Mesendoderm (in vitro differentiated cells): Measurements from ENCODE around the gene ZNF175. TPM values are rescaled to one million over a fixed set of nuclear protein-coding genes. Genes with fewer than 3 reads are reported as not detected.

Experiments used
- DNase-seq: peaks from one replicate; pipeline ENCODE4 v3.0.0; 2013
- H2AK5ac ChIP-seq: 2 replicates; pipeline ENCODE4 v1.6.1; 2013; ENCODE audit warnings: low read length, inconsistent platforms
- H2BK120ac ChIP-seq: 2 replicates; pipeline ENCODE4 v1.6.1; 2013; ENCODE audit warnings: low read depth, mild to moderate bottlenecking, low read length, moderate library complexity, mixed read lengths
- H2BK15ac ChIP-seq: replicated peaks from 2 replicates; pipeline ENCODE4 v1.6.1; 2013; ENCODE audit warnings: low read depth, mild to moderate bottlenecking, moderate library complexity
- H2BK5ac ChIP-seq: 2 replicates; pipeline ENCODE4 v1.6.1; 2013; ENCODE audit warnings: low read length, inconsistent platforms
- H3K18ac ChIP-seq: 2 replicates; pipeline ENCODE4 v1.6.1; 2013; ENCODE audit warnings: mild to moderate bottlenecking, low read length, mixed read lengths
- H3K23ac ChIP-seq: one replicate; pipeline ENCODE4 v1.6.1; 2013; ENCODE audit warnings: low read length
- H3K27ac ChIP-seq: 2 replicates; pipeline ENCODE4 v1.5.1; 2013; ENCODE audit warnings: low read depth, mild to moderate bottlenecking, inconsistent platforms, low read length, moderate library complexity
- H3K27me3 ChIP-seq: 2 replicates; pipeline ENCODE4 v1.6.1; 2013; ENCODE audit warnings: low read length, control low read depth, mild to moderate bottlenecking, inconsistent platforms; ENCODE audit not compliant: insufficient read depth, poor library complexity
- H3K36me3 ChIP-seq: 2 replicates; pipeline ENCODE4 v1.6.1; 2013; ENCODE audit warnings: low read length, inconsistent platforms; ENCODE audit not compliant: control insufficient read depth, insufficient read depth
- H3K4ac ChIP-seq: one replicate; pipeline ENCODE4 v1.6.1; 2013; ENCODE audit warnings: low read depth, mild to moderate bottlenecking, low read length, moderate library complexity
- H3K4me1 ChIP-seq: 2 replicates; pipeline ENCODE4 v1.6.1; 2013; ENCODE audit warnings: low read depth, low read length, inconsistent platforms; ENCODE audit not compliant: control insufficient read depth
- H3K4me2 ChIP-seq: 2 replicates; pipeline ENCODE4 v1.6.1; 2013; ENCODE audit warnings: low read length
- H3K4me3 ChIP-seq: 2 replicates; pipeline ENCODE4 v1.5.1; 2013; ENCODE audit warnings: mild to moderate bottlenecking, low read length
- H3K56ac ChIP-seq: one replicate; pipeline ENCODE4 v1.6.1; 2013; ENCODE audit warnings: low read length
- H3K79me1 ChIP-seq: 2 replicates; pipeline ENCODE4 v1.6.1; 2013; ENCODE audit warnings: low read length, inconsistent platforms
- H3K79me2 ChIP-seq: 2 replicates; pipeline ENCODE4 v1.6.1; 2013; ENCODE audit warnings: mild to moderate bottlenecking, low read length; ENCODE audit not compliant: control insufficient read depth, insufficient read depth
- H3K9ac ChIP-seq: 2 replicates; pipeline ENCODE4 v1.6.1; 2013; ENCODE audit warnings: low read length, inconsistent platforms
- H4K5ac ChIP-seq: one replicate; pipeline ENCODE4 v1.6.1; 2013; ENCODE audit warnings: low read length
- H4K8ac ChIP-seq: one replicate; pipeline ENCODE4 v1.6.1; 2013; ENCODE audit warnings: low read depth, mild to moderate bottlenecking, control low read depth, low read length, moderate library complexity
- WGBS: extraction: QIAGEN DNeasy Blood & Tissue Kit; methylation state at CpG from one replicate; pipeline ENCODE4 v1.1.7; 2013; ENCODE audit warnings: low lambda C conversion rate, missing lambda C conversion rate; ENCODE audit not compliant: insufficient coverage; ENCODE audit errors: extremely low coverage; 5-methylcytosine and 5-hydroxymethylcytosine counted together
- polyA plus RNA-seq, 2 experiments: library from polyadenylated mRNA; stranded (reverse); fragments of 200-250 nt; gene quantifications; one replicate each; pipeline ENCODE4 v1.2.3, GENCODE V29; 2013

ZNF175 gene
- 3.4 TPM for polyA plus RNA-seq (2013, experiment 1 of 2)
- polyA plus RNA-seq (2013, experiment 2 of 2) = 3.2 TPM

- no CpG with 5 or more reads among the region's 30 CpGs for WGBS
- H2BK120ac ChIP-seq = no peak within 1 kb of the TSS
Observed at GRCh38 chr19:51570962-51571575, at the start of gene ZNF175. TSS of gene ZNF175 (plus strand) at chr19:51571283. CDS start at chr19:51573330, 2,047 bp downstream.

DNA sequence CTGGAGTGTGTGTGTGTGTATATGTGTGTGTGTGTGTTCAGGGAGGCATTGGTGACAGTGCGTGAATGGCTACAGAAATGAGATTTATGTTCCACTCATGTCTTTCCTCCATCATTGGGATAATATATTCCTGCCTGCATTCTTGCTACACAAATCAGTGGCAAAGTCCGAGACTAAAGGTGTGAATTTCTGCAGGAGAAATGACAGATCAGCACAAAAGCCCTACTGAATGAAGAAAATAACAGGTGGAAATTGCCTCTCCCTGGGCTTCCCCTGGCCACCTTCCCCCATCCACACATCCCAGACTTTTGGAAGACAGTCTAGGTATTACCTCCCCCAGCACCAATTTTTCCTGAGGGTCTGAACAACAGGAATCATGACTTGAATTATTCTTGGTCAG, 49.7 kb upstream of the ZNF175 start:
- Histone ChIP-seq H3K23ac (no peak overlapping the region), H3K4me1 (no peaks in the 10 kb centered on the region), H3K9ac (no peak overlapping the region), H3K27ac (no peak overlapping the region), H4K8ac (no peak overlapping the region), H3K79me2 (no peaks in the 10 kb centered on the region), H3K4me2 (no peak overlapping the region), H3K4ac (no peak overlapping the region), H3K27me3 (no peaks in the 10 kb centered on the region), H2BK120ac (no peak overlapping the region), H3K18ac (no peak overlapping the region), H3K4me3 (no peak overlapping the region), H3K36me3 (no peaks in the 10 kb centered on the region), H2BK5ac (no peak overlapping the region), H3K56ac (no peak overlapping the region), H3K79me1 (no peaks in the 10 kb centered on the region), H2AK5ac (no peak overlapping the region), H2BK15ac (no peak overlapping the region), H4K5ac (no peak overlapping the region)
- WGBS = no CpG with 5 or more reads among the region's 2 CpGs
- no peak for DNase-seq

More at GRCh38 chr19:51570962-51571575, at the start of gene ZNF175:
- Histone ChIP-seq H2BK5ac (no peak within 1 kb of the TSS), H3K18ac (peak within 1 kb of the TSS; percentile 77), H3K79me2 (peaks cover 2% of the 10 kb centered on the region), H3K23ac (no peak within 1 kb of the TSS), H3K9ac (peak within 1 kb of the TSS; percentile 68), H3K27me3 (no peaks in the 10 kb centered on the region), H3K27ac (no peak within 1 kb of the TSS), H4K5ac (no peak within 1 kb of the TSS), H3K4me2 (peak within 1 kb of the TSS; percentile 67), H3K79me1 (peaks cover 5% of the 10 kb centered on the region), H3K4me1 (peaks cover 2% of the 10 kb centered on the region), H2BK15ac (no peak within 1 kb of the TSS), H3K36me3 (no peaks in the 10 kb centered on the region), H3K4me3 (peak within 1 kb of the TSS; percentile 59), H2AK5ac (no peak within 1 kb of the TSS), H4K8ac (peak within 1 kb of the TSS; percentile 98), H3K4ac (no peak within 1 kb of the TSS), H3K56ac (peak within 1 kb of the TSS; percentile 82)
- DNase-seq = peak; percentile 98

- no peak overlapping the region for H2BK15ac ChIP-seq
- H3K4me2 ChIP-seq = no peak overlapping the region
- H3K9ac ChIP-seq = no peak overlapping the region
- no peaks in the 10 kb centered on the region for H3K27me3 ChIP-seq
- no peak overlapping the region for H3K18ac ChIP-seq
- no peaks in the 10 kb centered on the region for H3K36me3 ChIP-seq
- no peak overlapping the region for H3K23ac ChIP-seq
- no CpG with 5 or more reads among the region's 2 CpGs for WGBS
- no peak overlapping the region for H2BK5ac ChIP-seq
- no peak overlapping the region for H3K4ac ChIP-seq
- no peak overlapping the region for H2BK120ac ChIP-seq
- H3K4me1 ChIP-seq = no peaks in the 10 kb centered on the region
- no peaks in the 10 kb centered on the region for H3K79me2 ChIP-seq
- H2AK5ac ChIP-seq = no peak overlapping the region
- H3K4me3 ChIP-seq = no peak overlapping the region
- no peak for DNase-seq
- no peak overlapping the region for H4K5ac ChIP-seq
- no peak overlapping the region for H3K56ac ChIP-seq
- no peak overlapping the region for H4K8ac ChIP-seq
- no peaks in the 10 kb centered on the region for H3K79me1 ChIP-seq
- no peak overlapping the region for H3K27ac ChIP-seq
Observed at GRCh38 chr19:51521781-51522180, 49.3 kb upstream of the ZNF175 start.

DNA sequence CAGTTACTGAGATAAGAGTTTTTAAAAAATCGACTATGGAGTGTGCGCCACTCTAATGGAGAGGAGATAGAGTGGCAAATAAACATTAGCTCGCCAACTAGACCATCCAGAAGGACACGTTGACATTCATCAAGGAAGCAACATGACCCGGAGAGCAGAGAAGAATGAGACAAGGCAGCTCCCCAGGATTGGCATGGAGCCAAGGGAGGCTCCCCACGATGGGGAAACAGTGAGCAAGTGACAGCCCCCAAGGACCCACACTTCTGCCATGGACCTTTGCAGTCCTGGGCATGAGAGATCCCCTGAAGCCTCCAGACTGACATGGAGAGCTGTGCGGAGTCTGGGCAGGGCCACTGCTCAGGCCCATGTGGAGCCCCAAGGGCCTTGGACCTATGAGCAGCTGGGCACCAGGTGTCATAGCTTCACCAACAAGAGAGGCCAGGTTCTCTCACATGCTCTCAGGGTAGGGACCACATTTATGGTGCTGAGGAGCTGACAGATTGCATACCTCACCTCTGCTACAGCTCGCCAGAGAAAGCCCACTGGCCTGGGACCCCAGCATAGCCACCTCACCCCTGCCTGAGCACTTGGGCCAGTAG, 46.3 kb upstream of the ZNF175 start:
- Histone ChIP-seq H3K4me1 (no peaks in the 10 kb centered on the region), H3K9ac (no peak overlapping the region)
- WGBS = no CpG with 5 or more reads among the region's 8 CpGs

GRCh38 chr19:51525651-51526050, 45.4 kb upstream of the ZNF175 start:
- no peak overlapping the region for H3K9ac ChIP-seq
- no peak overlapping the region for H2BK5ac ChIP-seq
- no peak overlapping the region for H4K8ac ChIP-seq
- H3K4me3 ChIP-seq = no peak overlapping the region
- H3K27ac ChIP-seq = no peak overlapping the region
- no peaks in the 10 kb centered on the region for H3K4me1 ChIP-seq
- H3K4ac ChIP-seq = no peak overlapping the region
- H3K4me2 ChIP-seq = no peak overlapping the region
- H3K23ac ChIP-seq = no peak overlapping the region
- no peak overlapping the region for H3K18ac ChIP-seq
- no peak overlapping the region for H2BK120ac ChIP-seq
- no peaks in the 10 kb centered on the region for H3K36me3 ChIP-seq
- H3K79me2 ChIP-seq = no peaks in the 10 kb centered on the region
- no CpG with 5 or more reads among the region's 4 CpGs for WGBS
- no peak overlapping the region for H3K56ac ChIP-seq
- no peak for DNase-seq
- no peaks in the 10 kb centered on the region for H3K27me3 ChIP-seq
- no peak overlapping the region for H2BK15ac ChIP-seq
- H4K5ac ChIP-seq = no peak overlapping the region
- no peaks in the 10 kb centered on the region for H3K79me1 ChIP-seq
- no peak overlapping the region for H2AK5ac ChIP-seq

More for the DNA sequence above, 46.3 kb upstream of the ZNF175 start:
- Histone ChIP-seq H4K5ac (no peak overlapping the region), H3K36me3 (no peaks in the 10 kb centered on the region), H3K4me3 (no peak overlapping the region), H2BK15ac (no peak overlapping the region), H2AK5ac (no peak overlapping the region), H3K27me3 (no peaks in the 10 kb centered on the region), H3K18ac (no peak overlapping the region), H2BK120ac (no peak overlapping the region), H3K27ac (no peak overlapping the region), H4K8ac (no peak overlapping the region), H3K79me1 (no peaks in the 10 kb centered on the region), H3K79me2 (no peaks in the 10 kb centered on the region), H2BK5ac (no peak overlapping the region), H3K23ac (no peak overlapping the region), H3K4ac (no peak overlapping the region), H3K56ac (no peak overlapping the region), H3K4me2 (no peak overlapping the region)
- no peak for DNase-seq
